Right lung (tissue), 5 donors: ENCODE measurements around the gene PADI4. TPM values are rescaled to one million over a fixed set of nuclear protein-coding genes. Genes with fewer than 3 reads are reported as not detected.
A peak's percentile ranks its signal among the peaks of the same experiment; 100 is the strongest.
"Not testable (repeated sequence)": the region's sequence is repeated elsewhere in the genome, so short reads cannot be mapped to it uniquely, and the experiment has no call there.

Experiments used
- DNase-seq, 2 donors: peaks; one replicate each; pipeline ENCODE4 v3.0.0-alpha.2; 2013
- polyA plus RNA-seq, 5 donors: library from polyadenylated mRNA; unstranded; fragments of 120-200 nt; gene quantifications; one replicate each; pipeline versions ENCODE4 v1.2.1 to v1.2.3, GENCODE V29; 2013; ENCODE audit warnings: inconsistent platforms in 1 of 5, low replicate concordance in 1 of 5; ENCODE audit not compliant: insufficient read length in 5 of 5, insufficient read depth in 1 of 5

Gene PADI4
- polyA plus RNA-seq, 5 donors, result 1.0 to 3.3 (median 1.4) TPM

DNA sequence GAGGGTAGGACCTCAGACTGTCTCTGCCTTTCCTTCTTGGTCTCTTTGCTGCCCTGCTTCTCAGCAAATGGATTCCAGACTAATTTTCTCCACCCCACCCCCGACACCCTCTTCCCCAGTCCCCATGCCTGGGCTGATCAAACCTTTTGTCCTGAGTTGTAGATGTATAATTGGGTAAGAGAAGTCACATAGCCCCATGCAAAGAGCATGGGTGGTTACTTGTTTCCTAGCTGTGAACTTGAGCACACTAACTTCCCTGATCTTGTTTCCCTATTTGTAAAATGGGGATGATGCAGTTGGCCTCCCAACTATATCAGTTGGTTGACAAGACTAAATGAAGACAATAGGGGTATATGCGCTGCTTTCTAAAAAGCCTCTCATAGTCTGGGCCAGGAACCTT is 73.2 kb downstream of the PADI4 start:
- DNase-seq, result no peak

DNA sequence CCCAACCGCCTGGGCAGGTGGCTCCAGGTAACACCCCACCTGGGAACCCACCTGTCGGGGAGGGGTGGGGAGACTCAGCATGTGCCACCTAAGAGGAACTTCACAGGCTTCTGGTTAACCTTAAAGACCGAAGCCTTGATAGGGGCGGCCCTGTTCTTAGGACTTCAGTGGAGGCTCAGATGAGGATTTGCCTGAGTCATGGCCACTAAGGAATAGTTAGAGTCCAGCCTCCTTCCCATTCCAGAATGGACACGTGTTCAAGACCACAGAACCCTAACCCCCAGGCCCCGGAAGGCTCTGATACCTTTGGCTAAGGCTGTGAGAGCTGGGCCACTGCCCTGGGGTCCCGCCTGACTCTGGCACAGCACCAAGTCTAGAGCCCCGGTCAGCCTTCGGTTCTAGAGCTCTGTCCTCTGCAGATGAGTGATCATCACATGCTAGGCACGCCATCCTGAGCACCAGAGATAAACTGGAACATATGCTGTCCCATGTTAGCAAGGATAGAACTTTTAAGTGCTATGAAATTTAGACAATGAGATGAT is 84.3 kb downstream of the PADI4 start:
- no peak for DNase-seq

- no peak for DNase-seq
These were observed 85.2 kb downstream of the PADI4 start for GRCh38 chr1:17393230-17393629.

GRCh38 chr1:17397910-17398695 is 90.1 kb downstream of the PADI4 start:
- no peak for DNase-seq

- no peak for DNase-seq
These were observed 92.8 kb downstream of the PADI4 start for GRCh38 chr1:17400725-17401341.

DNA sequence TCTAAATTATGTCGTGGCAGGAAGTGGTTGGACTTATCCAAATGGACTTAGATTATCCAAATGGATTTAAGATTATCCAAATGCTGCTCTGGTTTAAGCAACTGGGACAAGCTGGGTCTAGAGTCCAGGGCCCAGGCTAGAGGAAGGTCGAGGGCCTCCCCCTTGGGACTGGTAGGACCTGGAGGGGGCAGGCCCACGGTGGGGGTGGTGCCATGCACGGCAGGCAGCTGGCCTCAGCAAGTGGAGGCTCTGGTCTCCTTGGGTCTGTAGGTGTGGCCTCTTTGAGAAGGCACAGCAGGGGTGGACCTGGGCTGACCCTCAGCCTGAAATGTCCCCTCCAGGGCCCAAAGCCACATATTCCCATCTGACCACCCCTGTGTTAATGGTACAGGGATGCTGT is 93.8 kb downstream of the PADI4 start:
- DNase-seq, result no peak

DNA sequence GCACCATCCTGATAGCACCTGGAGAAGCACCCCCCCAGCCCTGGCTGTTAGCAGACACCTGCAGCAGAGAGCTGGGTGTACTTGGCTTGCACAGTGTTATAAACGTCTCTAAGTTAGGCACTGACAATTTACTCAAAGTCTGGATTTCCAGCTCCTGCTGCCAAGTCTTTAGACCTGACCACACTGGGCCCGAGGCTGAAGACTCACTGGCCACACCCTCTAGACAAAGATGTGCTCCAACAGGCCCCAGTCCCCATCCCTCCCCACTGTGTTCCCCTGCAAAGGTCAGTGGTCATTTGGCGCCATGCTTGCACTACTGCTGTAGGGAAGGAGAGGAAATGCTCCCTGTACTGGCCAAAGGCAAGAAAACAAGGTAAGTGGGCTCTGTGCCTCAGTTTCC is 95.1 kb downstream of the PADI4 start:
- DNase-seq, result no peak

GRCh38 chr1:17404034-17404684 is 96.2 kb downstream of the PADI4 start:
- no peak for DNase-seq

GRCh38 chr1:17404820-17405219 is 96.8 kb downstream of the PADI4 start:
- no peak for DNase-seq

- peak; percentile 29 to 47 for DNase-seq
These were observed 98.1 kb downstream of the PADI4 start for GRCh38 chr1:17405898-17406759.

DNA sequence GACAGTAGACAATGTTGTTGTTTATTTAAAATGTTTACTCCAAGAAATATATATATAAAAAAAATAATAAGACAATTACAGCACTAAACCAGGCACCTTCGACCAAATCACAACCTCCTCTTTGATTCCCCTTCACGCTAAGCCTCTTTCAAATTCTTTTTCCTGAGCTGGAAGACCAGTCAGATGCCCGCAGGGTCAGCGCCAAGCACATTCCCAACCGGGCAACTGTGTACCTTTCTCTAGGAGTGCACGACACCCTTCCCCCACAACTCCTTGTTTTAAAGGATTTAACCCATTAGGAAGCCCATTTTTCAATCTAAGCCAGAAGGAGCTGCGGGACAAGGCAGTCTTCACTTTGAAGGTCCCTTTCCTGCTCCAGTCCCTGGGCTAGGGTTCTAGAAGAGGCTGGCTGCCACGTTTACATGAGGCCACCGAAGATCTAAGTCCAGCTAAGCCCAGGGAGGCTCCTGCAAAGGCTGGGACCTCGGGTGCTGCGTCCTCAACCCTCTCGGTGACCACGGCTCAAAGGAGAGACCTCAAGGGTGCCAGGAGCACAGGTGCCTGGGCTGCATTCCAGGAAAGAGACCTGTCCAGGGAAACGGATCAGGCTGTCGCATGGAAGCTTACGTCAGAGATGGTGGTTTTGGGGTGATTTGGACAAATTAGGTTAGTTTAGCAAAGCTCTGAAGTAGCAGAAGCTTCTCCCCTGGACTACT is 98.9 kb downstream of the PADI4 start:
- not testable (repeated sequence) for DNase-seq

DNA sequence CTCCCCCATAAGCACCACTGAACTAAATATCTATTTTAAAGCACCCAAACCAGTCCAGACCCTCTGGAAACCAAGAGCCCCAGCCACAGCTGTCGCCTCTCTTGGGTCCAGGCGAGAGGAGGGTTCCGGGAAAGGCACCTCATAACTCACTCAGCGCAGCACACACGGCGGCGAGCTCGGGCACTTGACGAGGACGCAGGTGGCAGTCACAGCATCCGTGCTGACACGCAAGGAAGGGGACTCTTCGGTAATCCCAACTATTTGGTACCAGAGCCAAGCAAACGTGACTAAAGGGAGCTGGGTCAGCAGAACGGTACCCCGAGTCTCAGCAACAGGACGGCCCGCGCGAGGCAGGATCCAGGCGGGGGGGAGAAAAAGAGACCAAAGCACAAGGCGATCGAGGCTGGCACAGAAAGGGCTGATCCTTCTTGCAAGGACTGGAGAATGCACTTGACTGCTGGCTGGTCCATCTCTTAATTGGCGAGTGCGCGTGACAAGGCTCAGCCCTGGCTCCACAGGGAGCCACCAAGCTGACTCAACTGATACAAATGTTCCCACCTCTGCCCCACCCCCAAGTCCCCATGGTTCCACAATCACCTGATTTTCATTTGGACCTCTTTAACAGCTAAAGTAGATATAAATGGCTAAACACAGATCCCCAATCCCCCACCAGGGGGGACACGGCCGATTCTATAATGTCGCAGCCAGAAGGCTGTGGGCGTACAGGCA is 100.0 kb downstream of the PADI4 start:
- DNase-seq, result not testable (repeated sequence)

DNA sequence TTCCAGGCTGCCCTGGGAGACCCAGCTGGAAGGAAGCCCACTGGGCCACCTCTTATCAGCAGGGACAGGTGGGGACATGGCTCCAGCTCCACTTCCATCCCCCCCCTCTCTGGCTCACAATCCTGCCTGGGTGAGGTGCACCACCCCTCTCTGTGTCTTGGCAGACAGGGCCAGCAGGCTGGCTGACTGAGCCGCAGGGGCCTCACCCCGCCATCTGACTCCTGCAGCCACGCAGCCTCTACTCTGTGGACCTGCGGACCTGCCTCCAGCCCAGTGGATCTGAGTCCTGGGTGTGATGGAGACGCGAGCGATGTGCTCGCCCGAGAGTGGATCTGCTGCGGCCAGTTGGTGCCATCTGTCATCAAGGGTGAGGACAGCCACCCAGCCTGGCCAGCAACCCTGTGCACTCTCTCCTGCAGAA is 101.4 kb downstream of the PADI4 start:
- DNase-seq, result no peak

DNA sequence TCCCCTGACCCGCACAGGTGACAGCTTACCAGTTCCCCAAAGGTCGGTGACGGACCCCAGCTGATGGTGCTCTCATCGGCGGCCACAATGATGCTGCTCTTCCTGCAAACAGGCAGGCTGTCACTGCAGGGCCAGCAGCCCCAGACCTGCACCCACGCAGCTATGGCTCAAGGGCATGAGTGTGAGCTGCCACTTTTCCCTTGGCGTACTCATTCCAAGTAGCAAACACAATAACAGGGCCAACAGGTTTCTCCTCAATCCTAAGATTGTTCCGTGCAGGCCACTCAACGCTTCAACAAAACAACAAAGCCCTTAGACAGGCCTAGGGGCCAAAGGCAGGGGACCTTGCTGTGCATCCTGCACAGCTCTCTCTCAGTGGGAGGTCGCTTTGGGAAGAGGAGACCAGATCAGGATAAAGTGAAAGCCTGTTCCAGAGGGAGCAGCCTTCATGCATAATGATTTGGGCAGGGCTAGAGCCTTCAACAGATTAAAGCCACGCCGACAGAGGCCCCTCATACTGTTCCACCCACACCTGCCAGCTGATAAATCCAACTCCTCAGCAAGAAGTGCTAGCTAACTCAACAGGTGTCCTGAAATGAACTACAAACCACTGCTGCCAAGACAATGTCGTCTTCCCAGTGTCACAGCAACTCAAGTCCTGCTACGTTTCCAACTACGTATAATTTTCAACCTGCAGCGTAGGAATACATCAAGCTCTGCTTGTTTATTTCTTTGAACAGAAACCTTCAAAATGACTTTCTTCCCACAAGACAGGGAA is 104.3 kb downstream of the PADI4 start:
- peak; percentile 36 to 45 for DNase-seq

Other genes with a start within 250 kb of the PADI4 start
- 10 to 100 TPM in 3 of 5 donors, 1 to 10 TPM in 2; 6.4 to 16.3 (median 10.7) TPM for gene PADI2, start 188.7 kb upstream of the PADI4 start, polyA plus RNA-seq
- under 1 TPM in 1 of 5 donors, not detected in 4; 0.05 TPM for gene PADI1, start 103.1 kb upstream of the PADI4 start, polyA plus RNA-seq
- under 1 TPM in 2 of 5 donors, not detected in 3; 0.04 to 0.05 TPM for gene PADI3, start 59.1 kb upstream of the PADI4 start, polyA plus RNA-seq
- gene PADI6, start 64.0 kb downstream of the PADI4 start, polyA plus RNA-seq, result not detected
- 10 to 100 TPM; 77.8 to 93.6 (median 83.1) TPM for gene RCC2, start 131.5 kb downstream of the PADI4 start, polyA plus RNA-seq
- gene ARHGEF10L, start 231.5 kb downstream of the PADI4 start, polyA plus RNA-seq, result 10 to 100 TPM; 13.8 to 23.0 (median 18.7) TPM